ENCODE measurements around the gene MEI4. TPM values are rescaled to one million over a fixed set of nuclear protein-coding genes. Genes with fewer than 3 reads are reported as not detected.

The MEI4 gene
- total RNA-seq, 4 donors from 2014 or later: not detected

GRCh38 chr6:77834591-77834996 lies 181.8 kb downstream of the MEI4 start:
- Histone ChIP-seq H3K9me3 (no peaks in the 10 kb centered on the region), H3K4me1 (no peaks in the 10 kb centered on the region), H3K27me3 (no peaks in the 10 kb centered on the region), H3K36me3 (no peaks in the 10 kb centered on the region), H3K27ac (no peak overlapping the region), H3K4me3 (no peak overlapping the region)
- DNase-seq: no peak
- intact Hi-C loops (cut with DNase I): no loop called here
- 30 to 39% methylated on average over 4 of the region's 4 CpGs for WGBS, 2 donors
- TF ChIP-seq POLR2A (IDR thresholded peaks at IDR 0.05): no peak
- no peak for TF ChIP-seq CTCF (IDR thresholded peaks at IDR 0.05)

- no peaks in the 10 kb centered on the region for H3K9me3 ChIP-seq
- H3K4me3 ChIP-seq: no peak overlapping the region
- H3K4me1 ChIP-seq: no peaks in the 10 kb centered on the region
- WGBS, 2 donors: 25 to 38% methylated on average over 3 of the region's 3 CpGs
- no peak for DNase-seq
- no peak for TF ChIP-seq CTCF (IDR thresholded peaks at IDR 0.05)
- TF ChIP-seq POLR2A (IDR thresholded peaks at IDR 0.05): no peak
- H3K27ac ChIP-seq: no peak overlapping the region
- H3K27me3 ChIP-seq: no peaks in the 10 kb centered on the region
- H3K36me3 ChIP-seq: no peaks in the 10 kb centered on the region
- intact Hi-C loops (cut with DNase I): no loop called here
Measured at GRCh38 chr6:77837034-77837784, 184.4 kb downstream of the MEI4 start.

- Histone ChIP-seq H3K27me3 (no peaks in the 10 kb centered on the region), H3K9me3 (no peaks in the 10 kb centered on the region), H3K36me3 (no peaks in the 10 kb centered on the region), H3K27ac (no peak overlapping the region), H3K4me1 (no peaks in the 10 kb centered on the region), H3K4me3 (no peak overlapping the region)
- TF ChIP-seq CTCF (IDR thresholded peaks at IDR 0.05) (no peak), POLR2A (IDR thresholded peaks at IDR 0.05) (no peak)
- intact Hi-C loops (cut with DNase I): no loop called here
- DNase-seq: no peak
- 61 to 65% methylated on average over 2 of the region's 2 CpGs for WGBS, 2 donors
Measured at GRCh38 chr6:77839292-77839691, 186.5 kb downstream of the MEI4 start.

GRCh38 chr6:77844822-77845221 lies 192.0 kb downstream of the MEI4 start:
- Histone ChIP-seq H3K27me3 (no peaks in the 10 kb centered on the region), H3K36me3 (no peaks in the 10 kb centered on the region), H3K4me1 (no peaks in the 10 kb centered on the region), H3K27ac (no peak overlapping the region), H3K9me3 (no peaks in the 10 kb centered on the region), H3K4me3 (no peak overlapping the region)
- intact Hi-C loops (cut with DNase I): no loop called here
- no peak for DNase-seq
- no peak for TF ChIP-seq POLR2A (IDR thresholded peaks at IDR 0.05)
- TF ChIP-seq CTCF (IDR thresholded peaks at IDR 0.05): no peak
- WGBS, 2 donors: 54 to 60% methylated on average over 3 of the region's 3 CpGs

GRCh38 chr6:77853401-77853800 lies 200.6 kb downstream of the MEI4 start:
- no peak overlapping the region for H3K27ac ChIP-seq
- no peaks in the 10 kb centered on the region for H3K9me3 ChIP-seq
- DNase-seq: no peak
- H3K36me3 ChIP-seq: no peaks in the 10 kb centered on the region
- H3K4me1 ChIP-seq: no peaks in the 10 kb centered on the region
- no peaks in the 10 kb centered on the region for H3K27me3 ChIP-seq
- intact Hi-C loops (cut with DNase I): no loop called here
- no peak for TF ChIP-seq POLR2A (IDR thresholded peaks at IDR 0.05)
- TF ChIP-seq CTCF (IDR thresholded peaks at IDR 0.05): no peak
- no peak overlapping the region for H3K4me3 ChIP-seq

All from esophagus squamous epithelium (tissue), 5 donors.